ENCODE data around the gene CUBN.
"Not testable (repeated sequence)": the region's sequence is repeated elsewhere in the genome, so short reads cannot be mapped to it uniquely, and the experiment has no call there.

Gene CUBN

GRCh38 chr10:17033529-17034260, 95.9 kb downstream of the CUBN start:
- no peak for DNase-seq

GRCh38 chr10:17031637-17032635, 97.7 kb downstream of the CUBN start:
- no peak for DNase-seq

GRCh38 chr10:17029581-17030271, 99.9 kb downstream of the CUBN start:
- DNase-seq, result no peak

- DNase-seq, result no peak
Observed at GRCh38 chr10:17029239-17029580, 100.4 kb downstream of the CUBN start.

- DNase-seq, result no peak
Observed at GRCh38 chr10:17028798-17029197, 100.8 kb downstream of the CUBN start.

GRCh38 chr10:17026686-17027485, 102.7 kb downstream of the CUBN start:
- DNase-seq, result no peak

- no peak for DNase-seq
Observed at GRCh38 chr10:17025444-17026295, 103.9 kb downstream of the CUBN start.

- DNase-seq, result no peak
Observed at GRCh38 chr10:17024461-17024860, 105.2 kb downstream of the CUBN start.

- no peak for DNase-seq
Observed at GRCh38 chr10:17023386-17024298, 106.0 kb downstream of the CUBN start.

- DNase-seq, result no peak
Observed at GRCh38 chr10:17022896-17023295, 106.7 kb downstream of the CUBN start.

- DNase-seq, result no peak
Observed at GRCh38 chr10:17022466-17022825, 107.2 kb downstream of the CUBN start.

- no peak for DNase-seq
Observed at GRCh38 chr10:17021656-17022465, 107.8 kb downstream of the CUBN start.

GRCh38 chr10:17019696-17020095, 109.9 kb downstream of the CUBN start:
- DNase-seq, result no peak

GRCh38 chr10:17013131-17013983, 116.3 kb downstream of the CUBN start:
- DNase-seq, result not testable (repeated sequence)

GRCh38 chr10:17012731-17013130, 116.9 kb downstream of the CUBN start:
- not testable (repeated sequence) for DNase-seq

- no peak for DNase-seq
Observed at GRCh38 chr10:17010363-17011145, 119.1 kb downstream of the CUBN start.

GRCh38 chr10:17009212-17009700, 120.4 kb downstream of the CUBN start:
- no peak for DNase-seq

GRCh38 chr10:17007418-17007770, 122.2 kb downstream of the CUBN start:
- DNase-seq, result no peak

Measured in NCI-H2029 (cell line).